Measurements from ENCODE around the gene CYP2S1. TPM values are rescaled to one million over a fixed set of nuclear protein-coding genes. Genes with fewer than 3 reads are reported as not detected.
A peak's percentile ranks its signal among the peaks of the same experiment; 100 is the strongest.

The CYP2S1 gene
- total and polyA plus RNA-seq, 9 of the 15 experiments (the other 6 are each of a cell fraction or from before 2014, with no cell fraction given) = 0.07 to 1.9 (median 0.41) TPM

DNA sequence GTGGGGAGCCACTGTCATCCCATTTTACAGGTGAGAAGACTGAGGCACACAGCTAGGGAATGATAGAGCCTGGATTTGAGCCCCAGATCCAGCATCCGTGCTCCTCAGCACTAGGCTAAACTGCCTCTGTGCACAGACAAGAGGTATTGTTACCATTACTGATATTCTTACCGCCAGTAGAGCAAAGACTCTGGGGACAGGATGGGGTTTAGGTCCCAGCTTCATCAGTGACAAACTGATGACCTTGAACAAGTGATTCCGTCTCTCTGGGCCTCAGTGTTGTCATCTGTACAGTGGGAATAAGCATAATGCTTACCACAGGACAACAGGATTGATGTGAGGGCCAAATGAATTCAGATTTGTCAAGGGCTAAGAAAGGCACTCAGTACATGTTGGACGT is 42.5 kb downstream of the CYP2S1 start:
- WGBS (ENCODE audit: insufficient coverage, low coverage, missing lambda C conversion rate) = 36% methylated on average over 4 of the region's 4 CpGs
- no peak overlapping the region for H2AFZ ChIP-seq (ENCODE audit: low read depth, low read length)
- no peak overlapping the region for H3K9ac ChIP-seq (ENCODE audit: insufficient read depth in 1 of 2, low read depth in 2 of 2, low read length in 2 of 2)
- no peaks in the 10 kb centered on the region for H3K36me3 ChIP-seq (ENCODE audit: control insufficient read depth, insufficient read depth, low read length)
- POLR2A ChIA-PET = no interaction called here
- no peaks in the 10 kb centered on the region for H3K9me3 ChIP-seq (replicated peaks; ENCODE audit: control insufficient read depth, insufficient read depth, low read depth, low read length)
- no TSS peak for BruUV-seq (replicated peaks)
- DNase-seq (ENCODE audit: extremely low read depth in 1 of 4, low spot score in 3 of 4) (no peak), FAIRE-seq (no peak), ATAC-seq (no peak)
- peaks cover 0 to 10% of the 10 kb centered on the region in 2 experiments; a peak in 2 of 5 replicates for H3K4me1 ChIP-seq (replicated peaks in 1 of 2; ENCODE audit: control insufficient read depth in 2 of 2, insufficient read depth in 2 of 2, low read length in 2 of 2)
- no peak overlapping the region for H3K27ac ChIP-seq (ENCODE audit: extremely low read depth, low read depth, low read length)
- no peaks in the 10 kb centered on the region for H3K79me2 ChIP-seq (ENCODE audit: control insufficient read depth, insufficient read depth, low read length)
- H3K9me1 ChIP-seq (ENCODE audit: control insufficient read depth, insufficient read depth, low read length) = no peaks in the 10 kb centered on the region
- CTCF ChIA-PET (ENCODE audit: low intra/inter-chr PET ratio) = no interaction called here
- no peaks in the 10 kb centered on the region for H4K20me1 ChIP-seq (replicated peaks; ENCODE audit: control insufficient read depth, insufficient read depth, low read length)
- no peak overlapping the region for H3K4me2 ChIP-seq (ENCODE audit: insufficient read depth, low read length)
- H3K4me3 ChIP-seq = no peak overlapping the region
- in situ Hi-C loops (cut with MboI) = no loop called here
- peaks cover 0 to 14% of the 10 kb centered on the region in 2 experiments; a peak in 2 of 5 replicates for H3K27me3 ChIP-seq (ENCODE audit: control insufficient read depth in 2 of 2, insufficient read depth in 2 of 2, low read length in 2 of 2)
- intact Hi-C loops (cut with micrococcal nuclease) = no loop called here
- TF ChIP-seq POLR2G (IDR thresholded peaks at IDR 0.05; ENCODE audit: low read depth, low read length) = no peak
- TF ChIP-seq, protein P1, sequence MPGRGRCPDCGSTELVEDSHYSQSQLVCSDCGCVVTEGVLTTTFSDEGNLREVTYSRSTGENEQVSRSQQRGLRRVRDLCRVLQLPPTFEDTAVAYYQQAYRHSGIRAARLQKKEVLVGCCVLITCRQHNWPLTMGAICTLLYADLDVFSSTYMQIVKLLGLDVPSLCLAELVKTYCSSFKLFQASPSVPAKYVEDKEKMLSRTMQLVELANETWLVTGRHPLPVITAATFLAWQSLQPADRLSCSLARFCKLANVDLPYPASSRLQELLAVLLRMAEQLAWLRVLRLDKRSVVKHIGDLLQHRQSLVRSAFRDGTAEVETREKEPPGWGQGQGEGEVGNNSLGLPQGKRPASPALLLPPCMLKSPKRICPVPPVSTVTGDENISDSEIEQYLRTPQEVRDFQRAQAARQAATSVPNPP (IDR thresholded peaks at IDR 0.05; ENCODE audit: borderline replicate concordance, insufficient read depth, insufficient read length) = no peak
- TF ChIP-seq ESRRA (IDR thresholded peaks at IDR 0.05; ENCODE audit: borderline replicate concordance, low read depth) = peak; percentile 73
- peak; percentile 89 for TF ChIP-seq RBM25 (IDR thresholded peaks at IDR 0.05; ENCODE audit: low read depth, low read length, severe bottlenecking)
- TF ChIP-seq BCOR (IDR thresholded peaks at IDR 0.05) = peak; percentile 89
- TF ChIP-seq NONO (IDR thresholded peaks at IDR 0.05; ENCODE audit: low read depth in 2 of 2, low read length in 1 of 2) = no peak
- TF ChIP-seq, protein P2, sequence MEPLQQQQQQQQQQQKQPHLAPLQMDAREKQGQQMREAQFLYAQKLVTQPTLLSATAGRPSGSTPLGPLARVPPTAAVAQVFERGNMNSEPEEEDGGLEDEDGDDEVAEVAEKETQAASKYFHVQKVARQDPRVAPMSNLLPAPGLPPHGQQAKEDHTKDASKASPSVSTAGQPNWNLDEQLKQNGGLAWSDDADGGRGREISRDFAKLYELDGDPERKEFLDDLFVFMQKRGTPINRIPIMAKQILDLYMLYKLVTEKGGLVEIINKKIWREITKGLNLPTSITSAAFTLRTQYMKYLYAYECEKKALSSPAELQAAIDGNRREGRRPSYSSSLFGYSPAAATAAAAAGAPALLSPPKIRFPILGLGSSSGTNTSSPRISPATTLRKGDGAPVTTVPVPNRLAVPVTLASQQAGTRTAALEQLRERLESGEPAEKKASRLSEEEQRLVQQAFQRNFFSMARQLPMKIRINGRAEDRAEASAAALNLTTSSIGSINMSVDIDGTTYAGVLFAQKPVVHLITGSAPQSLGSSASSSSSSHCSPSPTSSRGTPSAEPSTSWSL (CRISPR knock-in tag; IDR thresholded peaks at IDR 0.05; ENCODE audit: borderline replicate concordance) = no peak
- peak; percentile 69; the same call in 1 of the 2 replicates for TF ChIP-seq HDAC2 (IDR thresholded peaks at IDR 0.05)
- TF ChIP-seq EP300 (IDR thresholded peaks at IDR 0.05; ENCODE audit: low read length) = no peak
- no peak for TF ChIP-seq DACH1 (IDR thresholded peaks at IDR 0.05; ENCODE audit: partially characterized antibody)
- no peak for TF ChIP-seq CREM (IDR thresholded peaks at IDR 0.05; ENCODE audit: low read depth)
- TF ChIP-seq FOXP1 (CRISPR knock-in tag; IDR thresholded peaks at IDR 0.05) = no peak
- TF ChIP-seq NRF1 (conservative IDR thresholded peaks at IDR 0.05 in 1 of 2, IDR thresholded peaks at IDR 0.05 in 1 of 2) = no peak
- TF ChIP-seq HSF4 (CRISPR knock-in tag; IDR thresholded peaks at IDR 0.05; ENCODE audit: borderline replicate concordance) = no peak
- TF ChIP-seq, protein P3, sequence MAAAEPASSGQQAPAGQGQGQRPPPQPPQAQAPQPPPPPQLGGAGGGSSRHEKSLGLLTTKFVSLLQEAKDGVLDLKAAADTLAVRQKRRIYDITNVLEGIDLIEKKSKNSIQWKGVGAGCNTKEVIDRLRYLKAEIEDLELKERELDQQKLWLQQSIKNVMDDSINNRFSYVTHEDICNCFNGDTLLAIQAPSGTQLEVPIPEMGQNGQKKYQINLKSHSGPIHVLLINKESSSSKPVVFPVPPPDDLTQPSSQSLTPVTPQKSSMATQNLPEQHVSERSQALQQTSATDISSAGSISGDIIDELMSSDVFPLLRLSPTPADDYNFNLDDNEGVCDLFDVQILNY (CRISPR knock-in tag; IDR thresholded peaks at IDR 0.05) = no peak
- TF ChIP-seq EZH2 (IDR thresholded peaks at IDR 0.05; ENCODE audit: borderline replicate concordance, low read depth, low read length) = no peak
- TF ChIP-seq GATAD2A (IDR thresholded peaks at IDR 0.05) = no peak
- TF ChIP-seq KDM1A (IDR thresholded peaks at IDR 0.05) = peak; percentile 67 to 74
- peak; percentile 56; the same call in 1 of the 2 replicates for TF ChIP-seq SMARCA5 (IDR thresholded peaks at IDR 0.05)
- TF ChIP-seq CHCHD3 (CRISPR knock-in tag; IDR thresholded peaks at IDR 0.05) = no peak
- TF ChIP-seq MYNN (IDR thresholded peaks at IDR 0.05) = no peak
- TF ChIP-seq MYNN (CRISPR knock-in tag; IDR thresholded peaks at IDR 0.05) = no peak
